Thymus (tissue), 11 donors: Measurements from ENCODE around the gene AOC3. TPM values are rescaled to one million over a fixed set of nuclear protein-coding genes. Genes with fewer than 3 reads are reported as not detected.
"Not testable (repeated sequence)": the region's sequence is repeated elsewhere in the genome, so short reads cannot be mapped to it uniquely, and the experiment has no call there.

Source experiments
- DNase-seq, 9 donors: peaks; one replicate each; pipeline ENCODE4 v3.0.0-alpha.2; 2013; ENCODE audit warnings: low spot score in 9 of 9, low read depth in 6 of 9, missing footprints in 1 of 9
- H3K27ac ChIP-seq, 2 donors: one replicate each; pipeline ENCODE4 v1.5.1; 2013; ENCODE audit warnings: control low read depth in 1 of 2, low read depth in 1 of 2, low read length in 1 of 2, mild to moderate bottlenecking in 1 of 2, moderate library complexity in 1 of 2
- H3K27me3 ChIP-seq, 2 donors: one replicate each; pipeline ENCODE4 v1.5.1; 2013; ENCODE audit warnings: low read length in 1 of 2; ENCODE audit not compliant: control insufficient read depth in 2 of 2, insufficient read depth in 1 of 2
- H3K36me3 ChIP-seq, 2 donors: one replicate each; pipeline ENCODE4 v1.5.1; 2013; ENCODE audit warnings: low read length in 1 of 2, mild to moderate bottlenecking in 1 of 2, moderate library complexity in 1 of 2; ENCODE audit not compliant: control insufficient read depth in 2 of 2, insufficient read depth in 2 of 2
- H3K4me1 ChIP-seq, 2 donors: one replicate each; pipeline ENCODE4 v1.5.1; 2013; ENCODE audit warnings: low read length in 2 of 2; ENCODE audit not compliant: control insufficient read depth in 2 of 2, insufficient read depth in 2 of 2
- H3K4me3 ChIP-seq, 2 donors: one replicate each; pipeline ENCODE4 v1.5.1; 2013; ENCODE audit warnings: low read length in 2 of 2, control low read depth in 1 of 2, mild to moderate bottlenecking in 1 of 2
- H3K9me3 ChIP-seq, 2 donors: one replicate each; pipeline ENCODE4 v1.5.1; 2013; ENCODE audit warnings: low read length in 1 of 2, mild to moderate bottlenecking in 1 of 2; ENCODE audit not compliant: control insufficient read depth in 2 of 2, insufficient read depth in 1 of 2
- WGBS: extraction: QIAGEN DNeasy Blood & Tissue Kit; methylation state at CpG from one replicate; pipeline ENCODE4 v1.1.7; 2013; 5-methylcytosine and 5-hydroxymethylcytosine counted together
- polyA plus RNA-seq: library from polyadenylated mRNA; stranded (reverse); fragments of 200-250 nt; gene quantifications from one replicate; pipeline ENCODE4 v1.2.3, GENCODE V29; 2013
- total RNA-seq: library from RNA; stranded (reverse); fragments of 120-200 nt; gene quantifications from one replicate; pipeline ENCODE4 v1.2.4, GENCODE V29; 2013
- donor health status: healthy.

Gene AOC3
- total and polyA plus RNA-seq, 2 donors = 1.2 to 16.0 TPM

DNA sequence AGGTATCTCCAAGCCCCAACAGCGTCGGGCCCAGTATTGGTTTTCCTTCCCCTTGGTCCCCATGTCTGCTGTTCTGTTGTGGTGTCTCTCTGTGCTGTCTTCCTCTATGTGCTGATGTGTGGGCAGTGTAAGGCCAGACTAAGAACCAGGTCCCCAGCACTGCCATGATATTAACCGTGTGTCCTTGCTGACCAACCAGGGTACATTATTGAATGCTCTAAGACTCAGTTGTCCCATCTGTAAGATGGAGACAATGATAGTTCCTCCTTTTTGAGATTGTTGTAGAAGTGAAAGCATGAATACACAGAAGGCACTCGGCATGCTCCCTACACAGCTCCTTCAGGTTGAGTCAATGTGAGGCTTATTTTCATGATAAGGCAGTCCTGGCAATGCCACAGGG, 20.6 kb downstream of the AOC3 start:
- H3K27me3 ChIP-seq = peaks cover 0 to under 1% of the 10 kb centered on the region in 2 donors
- no peak overlapping the region for H3K27ac ChIP-seq
- no peak overlapping the region for H3K4me3 ChIP-seq
- no peaks in the 10 kb centered on the region for H3K4me1 ChIP-seq
- no peak for DNase-seq
- no peaks in the 10 kb centered on the region for H3K36me3 ChIP-seq
- H3K9me3 ChIP-seq = peaks cover 0 to 12% of the 10 kb centered on the region in 2 donors
- 99% methylated on average over 4 of the region's 4 CpGs for WGBS

DNA sequence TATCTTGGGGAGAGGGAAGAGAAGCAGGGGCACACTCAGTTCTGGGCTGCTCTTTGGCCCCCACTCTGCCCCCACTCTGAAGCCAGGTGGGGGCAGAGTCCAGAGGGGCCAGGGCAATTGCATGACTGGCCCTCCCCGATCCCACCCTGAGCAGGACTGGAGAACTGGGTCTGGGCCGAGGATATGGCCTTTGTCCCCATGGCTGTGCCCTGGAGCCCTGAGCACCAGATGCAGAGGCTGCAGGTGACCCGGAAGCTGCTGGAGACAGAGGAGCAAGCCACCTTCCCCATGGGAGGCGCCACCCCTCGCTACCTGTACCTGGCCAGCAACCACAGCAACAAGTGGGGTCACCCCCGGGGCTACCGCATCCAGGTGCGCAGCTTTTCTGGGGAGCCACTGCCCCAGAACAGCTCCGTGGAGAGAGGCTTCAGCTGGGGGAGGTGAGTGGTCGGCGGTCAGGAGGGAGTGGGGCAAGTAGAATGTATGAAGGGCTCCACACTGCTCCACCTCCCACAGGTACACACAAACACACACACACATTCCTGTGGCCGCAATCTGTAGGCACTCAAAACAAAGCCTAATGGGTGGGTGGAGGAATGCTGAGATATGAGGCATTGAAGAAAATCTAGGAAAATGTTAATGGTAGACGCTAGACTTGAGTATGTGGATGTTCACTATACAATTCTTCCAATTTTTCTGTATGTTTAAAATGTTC, 21.4 kb downstream of the AOC3 start:
- Histone ChIP-seq H3K9me3 (peaks cover 0 to 12% of the 10 kb centered on the region in 2 donors), H3K36me3 (no peaks in the 10 kb centered on the region), H3K4me1 (no peaks in the 10 kb centered on the region), H3K27ac (no peak overlapping the region), H3K27me3 (no peaks in the 10 kb centered on the region), H3K4me3 (no peak overlapping the region)
- no peak for DNase-seq
- WGBS = 97% methylated on average over 13 of the region's 13 CpGs

GRCh38 chr17:42873315-42873714, 22.3 kb downstream of the AOC3 start:
- Histone ChIP-seq H3K4me1 (no peaks in the 10 kb centered on the region), H3K9me3 (peaks cover 0 to 12% of the 10 kb centered on the region in 2 donors), H3K36me3 (no peaks in the 10 kb centered on the region), H3K4me3 (no peak overlapping the region), H3K27me3 (peaks cover 0 to 4% of the 10 kb centered on the region in 2 donors), H3K27ac (no peak overlapping the region)
- DNase-seq = no peak
- WGBS = 96% methylated on average over 6 of the region's 6 CpGs

GRCh38 chr17:42873932-42874695, 23.1 kb downstream of the AOC3 start:
- not testable (repeated sequence) for H3K36me3 ChIP-seq, H3K27ac ChIP-seq, H3K4me3 ChIP-seq, H3K27me3 ChIP-seq, DNase-seq, H3K4me1 ChIP-seq
- 96% methylated on average over 9 of the region's 12 CpGs for WGBS
- H3K9me3 ChIP-seq = peaks cover 0 to 12% of the 10 kb centered on the region in 2 donors

- 98% methylated on average over 10 of the region's 10 CpGs for WGBS
- no peak overlapping the region for H3K27ac ChIP-seq
- no peaks in the 10 kb centered on the region for H3K36me3 ChIP-seq
- peaks cover 0 to 4% of the 10 kb centered on the region in 2 donors for H3K27me3 ChIP-seq
- no peak for DNase-seq
- H3K4me3 ChIP-seq = no peak overlapping the region
- H3K4me1 ChIP-seq = no peaks in the 10 kb centered on the region
- no peaks in the 10 kb centered on the region for H3K9me3 ChIP-seq
These were observed 26.0 kb downstream of the AOC3 start for GRCh38 chr17:42877037-42877436.

- Histone ChIP-seq H3K9me3 (no peaks in the 10 kb centered on the region), H3K27ac (no peak overlapping the region), H3K36me3 (no peaks in the 10 kb centered on the region), H3K4me3 (no peak overlapping the region), H3K4me1 (no peaks in the 10 kb centered on the region), H3K27me3 (peaks cover 0 to 4% of the 10 kb centered on the region in 2 donors)
- no peak for DNase-seq
- WGBS = 81% methylated on average over 13 of the region's 13 CpGs
These were observed 27.3 kb downstream of the AOC3 start for GRCh38 chr17:42878123-42878880.

- peaks cover 0 to 4% of the 10 kb centered on the region in 2 donors for H3K27me3 ChIP-seq
- DNase-seq = no peak
- no peak overlapping the region for H3K4me3 ChIP-seq
- no peaks in the 10 kb centered on the region for H3K4me1 ChIP-seq
- H3K9me3 ChIP-seq = no peaks in the 10 kb centered on the region
- 91% methylated on average over 8 of the region's 8 CpGs for WGBS
- H3K27ac ChIP-seq = no peak overlapping the region
- no peaks in the 10 kb centered on the region for H3K36me3 ChIP-seq
These were observed 28.1 kb downstream of the AOC3 start for GRCh38 chr17:42878924-42879595.

GRCh38 chr17:42879596-42879985, 28.6 kb downstream of the AOC3 start:
- DNase-seq = no peak
- Histone ChIP-seq H3K27me3 (peaks cover 0 to 4% of the 10 kb centered on the region in 2 donors), H3K27ac (no peak overlapping the region), H3K36me3 (no peaks in the 10 kb centered on the region), H3K4me1 (no peaks in the 10 kb centered on the region), H3K4me3 (no peak overlapping the region), H3K9me3 (no peaks in the 10 kb centered on the region)
- WGBS = 92% methylated on average over 6 of the region's 6 CpGs
